GM23338 (cell line): ENCODE results near the gene NACAD.

Experiments
- EZH2 ChIP-seq: fragments of 200-600 bp; sonication (generic); IDR thresholded peaks from one replicate; pipeline ENCODE4 v1.8.0; 2017; ENCODE audit warnings: antibody characterized with exemption, mild to moderate bottlenecking, low read depth; ENCODE audit not compliant: unreplicated experiment
- EZH2phosphoT487 ChIP-seq: fragments of 200-600 bp; sonication (generic); IDR thresholded peaks from one replicate; pipeline ENCODE4 v1.8.1; 2018; ENCODE audit warnings: antibody characterized with exemption; ENCODE audit not compliant: unreplicated experiment
- POLR2AphosphoS5 ChIP-seq: IDR thresholded peaks from 2 replicates; pipeline ENCODE4 v1.6.1; 2016; ENCODE audit warnings: antibody characterized with exemption, low read depth
- TF ChIP-seq, protein P1 (sequence below), 2 experiments: fragments of 200-600 bp in 1 of 2; sonication (generic) in 1 of 2; conservative IDR thresholded peaks; 2 replicates each; pipeline versions ENCODE4 v1.5.1 to v1.6.1; 2016 to 2017; ENCODE audit warnings: antibody characterized with exemption in 2 of 2, low read depth in 2 of 2, mild to moderate bottlenecking in 2 of 2, moderate library complexity in 1 of 2
- TF ChIP-seq, protein P2 (sequence below): IDR thresholded peaks from one replicate; pipeline ENCODE4 v1.6.1; 2018; ENCODE audit warnings: antibody characterized with exemption; ENCODE audit not compliant: unreplicated experiment

DNA sequence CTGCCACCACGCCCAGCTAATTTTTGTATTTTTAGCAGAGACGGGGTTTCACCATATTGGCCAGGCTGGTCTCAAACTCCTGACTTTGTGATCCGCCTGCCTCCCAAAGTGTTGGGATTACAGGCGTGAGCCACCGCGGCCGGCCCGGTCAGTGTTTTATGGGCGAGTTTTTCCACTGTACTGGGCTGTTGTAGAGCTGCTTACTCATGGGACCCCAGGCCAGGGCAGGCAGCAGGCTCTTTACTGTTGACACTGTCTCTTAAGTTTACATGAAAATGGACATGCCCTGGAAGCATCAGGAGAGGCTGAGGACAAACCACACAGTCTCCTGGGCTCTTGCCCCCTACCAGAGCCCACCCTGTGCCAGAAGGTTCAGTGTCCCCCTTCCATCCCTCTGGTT, 11.2 kb downstream of the NACAD start:
- TF ChIP-seq, protein P1, sequence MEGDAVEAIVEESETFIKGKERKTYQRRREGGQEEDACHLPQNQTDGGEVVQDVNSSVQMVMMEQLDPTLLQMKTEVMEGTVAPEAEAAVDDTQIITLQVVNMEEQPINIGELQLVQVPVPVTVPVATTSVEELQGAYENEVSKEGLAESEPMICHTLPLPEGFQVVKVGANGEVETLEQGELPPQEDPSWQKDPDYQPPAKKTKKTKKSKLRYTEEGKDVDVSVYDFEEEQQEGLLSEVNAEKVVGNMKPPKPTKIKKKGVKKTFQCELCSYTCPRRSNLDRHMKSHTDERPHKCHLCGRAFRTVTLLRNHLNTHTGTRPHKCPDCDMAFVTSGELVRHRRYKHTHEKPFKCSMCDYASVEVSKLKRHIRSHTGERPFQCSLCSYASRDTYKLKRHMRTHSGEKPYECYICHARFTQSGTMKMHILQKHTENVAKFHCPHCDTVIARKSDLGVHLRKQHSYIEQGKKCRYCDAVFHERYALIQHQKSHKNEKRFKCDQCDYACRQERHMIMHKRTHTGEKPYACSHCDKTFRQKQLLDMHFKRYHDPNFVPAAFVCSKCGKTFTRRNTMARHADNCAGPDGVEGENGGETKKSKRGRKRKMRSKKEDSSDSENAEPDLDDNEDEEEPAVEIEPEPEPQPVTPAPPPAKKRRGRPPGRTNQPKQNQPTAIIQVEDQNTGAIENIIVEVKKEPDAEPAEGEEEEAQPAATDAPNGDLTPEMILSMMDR (conservative IDR thresholded peaks at IDR 0.05; ENCODE audit: low read depth in 2 of 2) = no peak
- TF ChIP-seq, protein P2, sequence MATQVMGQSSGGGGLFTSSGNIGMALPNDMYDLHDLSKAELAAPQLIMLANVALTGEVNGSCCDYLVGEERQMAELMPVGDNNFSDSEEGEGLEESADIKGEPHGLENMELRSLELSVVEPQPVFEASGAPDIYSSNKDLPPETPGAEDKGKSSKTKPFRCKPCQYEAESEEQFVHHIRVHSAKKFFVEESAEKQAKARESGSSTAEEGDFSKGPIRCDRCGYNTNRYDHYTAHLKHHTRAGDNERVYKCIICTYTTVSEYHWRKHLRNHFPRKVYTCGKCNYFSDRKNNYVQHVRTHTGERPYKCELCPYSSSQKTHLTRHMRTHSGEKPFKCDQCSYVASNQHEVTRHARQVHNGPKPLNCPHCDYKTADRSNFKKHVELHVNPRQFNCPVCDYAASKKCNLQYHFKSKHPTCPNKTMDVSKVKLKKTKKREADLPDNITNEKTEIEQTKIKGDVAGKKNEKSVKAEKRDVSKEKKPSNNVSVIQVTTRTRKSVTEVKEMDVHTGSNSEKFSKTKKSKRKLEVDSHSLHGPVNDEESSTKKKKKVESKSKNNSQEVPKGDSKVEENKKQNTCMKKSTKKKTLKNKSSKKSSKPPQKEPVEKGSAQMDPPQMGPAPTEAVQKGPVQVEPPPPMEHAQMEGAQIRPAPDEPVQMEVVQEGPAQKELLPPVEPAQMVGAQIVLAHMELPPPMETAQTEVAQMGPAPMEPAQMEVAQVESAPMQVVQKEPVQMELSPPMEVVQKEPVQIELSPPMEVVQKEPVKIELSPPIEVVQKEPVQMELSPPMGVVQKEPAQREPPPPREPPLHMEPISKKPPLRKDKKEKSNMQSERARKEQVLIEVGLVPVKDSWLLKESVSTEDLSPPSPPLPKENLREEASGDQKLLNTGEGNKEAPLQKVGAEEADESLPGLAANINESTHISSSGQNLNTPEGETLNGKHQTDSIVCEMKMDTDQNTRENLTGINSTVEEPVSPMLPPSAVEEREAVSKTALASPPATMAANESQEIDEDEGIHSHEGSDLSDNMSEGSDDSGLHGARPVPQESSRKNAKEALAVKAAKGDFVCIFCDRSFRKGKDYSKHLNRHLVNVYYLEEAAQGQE = no peak
- TF ChIP-seq EZH2phosphoT487 (no peak), POLR2AphosphoS5 (no peak), EZH2 (no peak)
